ENCODE data around the gene DLG2. TPM values are rescaled to one million over a fixed set of nuclear protein-coding genes. Genes with fewer than 3 reads are reported as not detected.

DLG2 gene
- total and polyA plus RNA-seq, 2 donors (not counting 3 experiments of a cell fraction or from before 2014, with no cell fraction given): 0.15 to 1.1 TPM

GRCh38 chr11:85423794-85424193 is 203.3 kb downstream of the DLG2 start:
- H3K4me2 ChIP-seq (ENCODE audit: insufficient read depth, low read length): no peak overlapping the region
- H3K79me2 ChIP-seq (ENCODE audit: control insufficient read depth, insufficient read depth, low read length): no peaks in the 10 kb centered on the region
- BruUV-seq (replicated peaks): no TSS peak
- H2AFZ ChIP-seq (ENCODE audit: low read depth, low read length): no peak overlapping the region
- TF ChIP-seq JUN (IDR thresholded peaks at IDR 0.05; ENCODE audit: borderline replicate concordance, insufficient read depth, insufficient read length, low read depth) (no peak), POLR2AphosphoS5 (IDR thresholded peaks at IDR 0.05; ENCODE audit: insufficient read depth, low read depth, low read length) (no peak), MAX (IDR thresholded peaks at IDR 0.05; ENCODE audit: insufficient read depth, insufficient read length) (no peak), CTCF (IDR thresholded peaks at IDR 0.05; ENCODE audit: extremely low read depth in 1 of 2, insufficient read depth in 1 of 2, low read depth in 1 of 2, low read length in 2 of 2) (no peak)
- intact Hi-C loops (cut with micrococcal nuclease): no loop called here
- H3K9ac ChIP-seq (replicated peaks; ENCODE audit: extremely low read depth, insufficient read depth, low read length): no peak overlapping the region
- no peak overlapping the region for H3K4me3 ChIP-seq (replicated peaks in 1 of 3; ENCODE audit: insufficient read depth in 1 of 3, low read depth in 1 of 3, low read length in 3 of 3)
- FAIRE-seq: no peak
- H3K4me1 ChIP-seq (ENCODE audit: control insufficient read depth, extremely low read depth, insufficient read depth, low read length): no peaks in the 10 kb centered on the region
- CTCF ChIA-PET: no interaction called here
- no peak for DNase-seq (ENCODE audit: low read depth, low spot score)
- no peaks in the 10 kb centered on the region for H3K9me1 ChIP-seq (replicated peaks; ENCODE audit: control insufficient read depth, extremely low read depth, insufficient read depth, low read length)
- dilution Hi-C loops (cut with MboI; ENCODE audit: extremely low pct_ligation_motif_present, low sequenced_read_pairs): no loop called here
- no peaks in the 10 kb centered on the region for H3K9me3 ChIP-seq (replicated peaks; ENCODE audit: control insufficient read depth, insufficient read depth, low read length)
- H3K27ac ChIP-seq (ENCODE audit: insufficient read depth, low read depth, low read length): no peak overlapping the region
- H3K36me3 ChIP-seq (ENCODE audit: control insufficient read depth in 2 of 2, extremely low read depth in 1 of 2, insufficient read depth in 2 of 2, low read length in 2 of 2): no peaks in the 10 kb centered on the region
- no peaks in the 10 kb centered on the region for H4K20me1 ChIP-seq (replicated peaks; ENCODE audit: control insufficient read depth, extremely low read depth, insufficient read depth, low read length)
- no peaks in the 10 kb centered on the region for H3K27me3 ChIP-seq (ENCODE audit: control insufficient read depth in 2 of 2, insufficient read depth in 2 of 2, low read length in 2 of 2)
- POLR2A ChIA-PET: no interaction called here

GRCh38 chr11:85423316-85423715 is 203.8 kb downstream of the DLG2 start:
- DNase-seq (ENCODE audit: low read depth, low spot score): no peak
- Histone ChIP-seq H3K9me1 (replicated peaks; ENCODE audit: control insufficient read depth, extremely low read depth, insufficient read depth, low read length) (no peaks in the 10 kb centered on the region), H3K4me1 (ENCODE audit: control insufficient read depth, extremely low read depth, insufficient read depth, low read length) (no peaks in the 10 kb centered on the region), H3K4me3 (replicated peaks in 1 of 3; ENCODE audit: insufficient read depth in 1 of 3, low read depth in 1 of 3, low read length in 3 of 3) (no peak overlapping the region), H3K9ac (replicated peaks; ENCODE audit: extremely low read depth, insufficient read depth, low read length) (no peak overlapping the region), H4K20me1 (replicated peaks; ENCODE audit: control insufficient read depth, extremely low read depth, insufficient read depth, low read length) (no peaks in the 10 kb centered on the region), H3K27ac (ENCODE audit: insufficient read depth, low read depth, low read length) (no peak overlapping the region), H3K36me3 (ENCODE audit: control insufficient read depth in 2 of 2, extremely low read depth in 1 of 2, insufficient read depth in 2 of 2, low read length in 2 of 2) (no peaks in the 10 kb centered on the region), H3K4me2 (ENCODE audit: insufficient read depth, low read length) (no peak overlapping the region), H3K79me2 (ENCODE audit: control insufficient read depth, insufficient read depth, low read length) (no peaks in the 10 kb centered on the region), H2AFZ (ENCODE audit: low read depth, low read length) (no peak overlapping the region), H3K27me3 (ENCODE audit: control insufficient read depth in 2 of 2, insufficient read depth in 2 of 2, low read length in 2 of 2) (no peaks in the 10 kb centered on the region), H3K9me3 (replicated peaks; ENCODE audit: control insufficient read depth, insufficient read depth, low read length) (no peaks in the 10 kb centered on the region)
- TF ChIP-seq POLR2A (IDR thresholded peaks at IDR 0.05; ENCODE audit: low read depth, low read length): no peak
- no peak for TF ChIP-seq CTCF (IDR thresholded peaks at IDR 0.05; ENCODE audit: extremely low read depth in 1 of 2, insufficient read depth in 1 of 2, low read depth in 1 of 2, low read length in 2 of 2)
- TF ChIP-seq POLR2AphosphoS5 (IDR thresholded peaks at IDR 0.05; ENCODE audit: insufficient read depth, low read depth, low read length): no peak
- TF ChIP-seq GATA2 (IDR thresholded peaks at IDR 0.05; ENCODE audit: insufficient read depth, insufficient read length, low read depth, low read length): no peak
- TF ChIP-seq FOS (IDR thresholded peaks at IDR 0.05; ENCODE audit: borderline replicate concordance, insufficient read depth, low read length): no peak
- TF ChIP-seq EZH2 (IDR thresholded peaks at IDR 0.05; ENCODE audit: borderline replicate concordance, low read depth, low read length, severe bottlenecking): no peak
- intact Hi-C loops (cut with micrococcal nuclease): no loop called here
- POLR2A ChIA-PET: no interaction called here
- no peak for FAIRE-seq
- no TSS peak for BruUV-seq (replicated peaks)
- CTCF ChIA-PET: no interaction called here
- dilution Hi-C loops (cut with MboI; ENCODE audit: extremely low pct_ligation_motif_present, low sequenced_read_pairs): no loop called here
